ENCODE results near the gene KCNH1. TPM values are rescaled to one million over a fixed set of nuclear protein-coding genes. Genes with fewer than 3 reads are reported as not detected.

The KCNH1 gene
- polyA plus RNA-seq, 2 of the 4 experiments (the other 2 are of a cell fraction), result 5.1 to 7.9 TPM

- TF ChIP-seq TFCP2L1 (CRISPR knock-in tag; IDR thresholded peaks at IDR 0.05), result no peak
- TF ChIP-seq EP300 (IDR thresholded peaks at IDR 0.05), result no peak
- no peak overlapping the region for H3K4me3 ChIP-seq
- DNase-seq (ENCODE audit: low read depth in 1 of 2, low spot score in 1 of 2) (no peak), ATAC-seq (no peak), FAIRE-seq (no peak)
- POLR2A ChIA-PET, result no interaction called here
- 78% methylated on average over 2 of the region's 2 CpGs for WGBS (ENCODE audit: missing lambda C conversion rate)
- no peaks in the 10 kb centered on the region for H3K9me3 ChIP-seq
- H3K4me2 ChIP-seq, result no peak overlapping the region
- no peak overlapping the region for H3K27ac ChIP-seq
- CTCF ChIA-PET, result interaction anchor here (1.0 to 1.5 kb wide), 2 partner anchors 47 to 49 kb away, joined by 3 to 5 read pairs; partner anchors contain the start of gene KCNH1
- peaks cover 3% of the 10 kb centered on the region; the same call in 1 of the 3 replicates for H3K4me1 ChIP-seq
These were observed 48.8 kb upstream of the KCNH1 start for GRCh38 chr1:211182746-211183145.

GRCh38 chr1:211174375-211174774, 40.4 kb upstream of the KCNH1 start:
- peak; percentile 7 for FAIRE-seq
- Histone ChIP-seq H3K9me3 (peaks cover 22% of the 10 kb centered on the region), H3K4me1 (no peaks in the 10 kb centered on the region), H3K4me3 (no peak overlapping the region), H3K4me2 (no peak overlapping the region), H3K27ac (no peak overlapping the region)
- ATAC-seq, result no peak
- 14% methylated on average over 2 of the region's 2 CpGs for WGBS (ENCODE audit: missing lambda C conversion rate)
- ChIA-PET CTCF (no interaction called here), POLR2A (no interaction called here)
- no peak for DNase-seq (ENCODE audit: low read depth in 1 of 2, low spot score in 1 of 2)
- TF ChIP-seq HES2 (IDR thresholded peaks at IDR 0.05), result no peak
- TF ChIP-seq RAD21 (conservative IDR thresholded peaks at IDR 0.05 in 1 of 2, IDR thresholded peaks at IDR 0.05 in 1 of 2), result no peak
- TF ChIP-seq TP53 (CRISPR knock-in tag; IDR thresholded peaks at IDR 0.05), result no peak
- no peak for TF ChIP-seq FOSB (CRISPR knock-in tag; IDR thresholded peaks at IDR 0.05)
- TF ChIP-seq RFX5 (IDR thresholded peaks at IDR 0.05), result no peak
- TF ChIP-seq RARB (CRISPR knock-in tag; IDR thresholded peaks at IDR 0.05), result no peak
- TF ChIP-seq NPAS2 (CRISPR knock-in tag; IDR thresholded peaks at IDR 0.05; ENCODE audit: borderline replicate concordance), result no peak
- TF ChIP-seq HDAC2 (IDR thresholded peaks at IDR 0.05), result no peak
- no peak for TF ChIP-seq RCOR1 (IDR thresholded peaks at IDR 0.05; ENCODE audit: low read depth, low read length)
- no peak for TF ChIP-seq ZSCAN20 (CRISPR knock-in tag; IDR thresholded peaks at IDR 0.05)

GRCh38 chr1:211172657-211173056, 38.7 kb upstream of the KCNH1 start:
- ATAC-seq, result no peak
- CTCF ChIA-PET, result no interaction called here
- TF ChIP-seq PBX3 (IDR thresholded peaks at IDR 0.05) (no peak), HES2 (IDR thresholded peaks at IDR 0.05) (no peak), CHD4 (IDR thresholded peaks at IDR 0.05; ENCODE audit: borderline replicate concordance) (no peak), SMC3 (IDR thresholded peaks at IDR 0.05) (no peak), BHLHE40 (IDR thresholded peaks at IDR 0.05; ENCODE audit: low read depth, low read length) (no peak), CBX2 (IDR thresholded peaks at IDR 0.05; ENCODE audit: borderline replicate concordance, low read depth) (no peak), ESRRA (IDR thresholded peaks at IDR 0.05; ENCODE audit: borderline replicate concordance, low read length) (no peak)
- Histone ChIP-seq H3K27ac (no peak overlapping the region), H3K4me3 (no peak overlapping the region), H3K4me2 (no peak overlapping the region), H3K4me1 (no peaks in the 10 kb centered on the region), H3K9me3 (peaks cover 34% of the 10 kb centered on the region)
- POLR2A ChIA-PET, result no interaction called here
- no peak for FAIRE-seq
- DNase-seq (ENCODE audit: low read depth in 1 of 2, low spot score in 1 of 2), result no peak

- DNase-seq (ENCODE audit: low read depth in 1 of 2, low spot score in 1 of 2) (no peak), FAIRE-seq (no peak)
- CTCF ChIA-PET, result no interaction called here
These were observed 35.4 kb upstream of the KCNH1 start for GRCh38 chr1:211169353-211169752.

More at GRCh38 chr1:211169353-211169752, 35.4 kb upstream of the KCNH1 start:
- 59% methylated on average over 1 of the region's 1 CpG for WGBS (ENCODE audit: missing lambda C conversion rate)
- Histone ChIP-seq H3K9me3 (peaks cover 34% of the 10 kb centered on the region), H3K4me2 (no peak overlapping the region), H3K4me3 (no peak overlapping the region), H3K27ac (no peak overlapping the region), H3K4me1 (no peaks in the 10 kb centered on the region)
- TF ChIP-seq ESRRA (IDR thresholded peaks at IDR 0.05; ENCODE audit: borderline replicate concordance, low read length) (no peak), MAZ (IDR thresholded peaks at IDR 0.05; ENCODE audit: borderline replicate concordance, low read depth, low read length) (no peak), RCOR1 (IDR thresholded peaks at IDR 0.05; ENCODE audit: low read depth, low read length) (no peak), E2F6 (IDR thresholded peaks at IDR 0.05; ENCODE audit: borderline replicate concordance, low read depth) (no peak), EP300 (IDR thresholded peaks at IDR 0.05) (no peak), CBX8 (IDR thresholded peaks at IDR 0.05) (no peak), CBX2 (IDR thresholded peaks at IDR 0.05; ENCODE audit: borderline replicate concordance, low read depth) (no peak), PBX3 (IDR thresholded peaks at IDR 0.05) (no peak), HOXB13 (CRISPR knock-in tag; IDR thresholded peaks at IDR 0.05; ENCODE audit: low read depth) (no peak), HEYL (CRISPR knock-in tag; IDR thresholded peaks at IDR 0.05) (no peak), FOSB (CRISPR knock-in tag; IDR thresholded peaks at IDR 0.05) (no peak), MAFK (IDR thresholded peaks at IDR 0.05; ENCODE audit: partially characterized antibody) (no peak), MYC (IDR thresholded peaks at IDR 0.05; ENCODE audit: borderline replicate concordance, low read length) (no peak), TP53 (CRISPR knock-in tag; IDR thresholded peaks at IDR 0.05) (no peak)
- POLR2A ChIA-PET, result no interaction called here
- no peak for ATAC-seq

Measured in A549 (cell line).